Naive thymus-derived CD4-positive, alpha-beta T cell (primary cell): ENCODE data around the gene RMI1. TPM values are rescaled to one million over a fixed set of nuclear protein-coding genes. Genes with fewer than 3 reads are reported as not detected.
A peak's percentile ranks its signal among the peaks of the same experiment; 100 is the strongest.

ENCODE experiments used
- ATAC-seq: fragments of 150-1000 bp; cut with Tn5 transposase; 2 replicates; pipeline ENCODE4 v1.10.0; 2021; ENCODE audit warnings: mild to moderate bottlenecking, moderate library complexity
- CTCF ChIA-PET: fragments of 350-600 bp; sonication (Branson Sonifier 250); formaldehyde crosslinking; loops from one replicate; lab custom pipeline; 2021; ENCODE audit warnings: antibody characterized with exemption; lab: Charles Lee
- POLR2A ChIA-PET: fragments of 350-600 bp; sonication (Branson Sonifier 250); formaldehyde crosslinking; loops from one replicate; lab custom pipeline; 2021; ENCODE audit warnings: antibody characterized with exemption, inconsistent platforms; lab: Charles Lee
- DNase-seq, 9 donors: peaks; one replicate each; pipeline versions ENCODE4 v3.0.0 to v3.0.0-alpha.2; 2020 to 2022; ENCODE audit warnings: mixed read lengths in 1 of 9
- H3K27ac ChIP-seq: one replicate; pipeline ENCODE4 v1.7.0; 2013; ENCODE audit warnings: mild to moderate bottlenecking, low read depth, low read length, moderate library complexity
- H3K27me3 ChIP-seq, 2 donors: one replicate each; pipeline ENCODE4 v1.7.0; 2013; ENCODE audit warnings: low read length in 2 of 2, mild to moderate bottlenecking in 2 of 2, moderate library complexity in 2 of 2; ENCODE audit not compliant: control insufficient read depth in 2 of 2, insufficient read depth in 2 of 2
- H3K36me3 ChIP-seq, 3 experiments: 1 replicate in 2 of 3; 2 replicates in 1 of 3; pipeline ENCODE4 v1.7.0; 2013; ENCODE audit warnings: low read length in 3 of 3, mild to moderate bottlenecking in 3 of 3, moderate library complexity in 1 of 3; ENCODE audit not compliant: insufficient read depth in 3 of 3, control insufficient read depth in 2 of 3
- H3K4me1 ChIP-seq, 2 donors: one replicate each; pipeline ENCODE4 v1.7.0; 2013; ENCODE audit warnings: low read length in 2 of 2, mild to moderate bottlenecking in 2 of 2, moderate library complexity in 1 of 2; ENCODE audit not compliant: control insufficient read depth in 2 of 2, insufficient read depth in 2 of 2
- H3K4me3 ChIP-seq: 2 replicates; pipeline ENCODE4 v1.7.0; 2013; ENCODE audit warnings: mild to moderate bottlenecking, low read length
- H3K9me3 ChIP-seq, 3 experiments: 1 replicate in 2 of 3; 2 replicates in 1 of 3; pipeline ENCODE4 v1.7.0; 2013; ENCODE audit warnings: low read length in 3 of 3; ENCODE audit not compliant: control insufficient read depth in 2 of 3
- H3K27ac Mint-ChIP-seq, 9 donors: one replicate each; pipeline ENCODE4 v1.8.0; 2020 to 2022; ENCODE audit warnings: mixed read lengths in 9 of 9, mild to moderate bottlenecking in 8 of 9, moderate library complexity in 5 of 9, inconsistent platforms in 2 of 9
- H3K27me3 Mint-ChIP-seq, 5 donors: one replicate each; pipeline ENCODE4 v1.8.0; 2021 to 2022; ENCODE audit warnings: mixed read lengths in 5 of 5, mild to moderate bottlenecking in 1 of 5
- H3K36me3 Mint-ChIP-seq, 5 donors: one replicate each; pipeline ENCODE4 v1.8.0; 2020 to 2022; ENCODE audit warnings: mixed read lengths in 5 of 5, mild to moderate bottlenecking in 3 of 5, inconsistent platforms in 1 of 5
- H3K4me1 Mint-ChIP-seq, 7 donors: one replicate each; pipeline ENCODE4 v1.8.0; 2020 to 2022; ENCODE audit warnings: mixed read lengths in 7 of 7, mild to moderate bottlenecking in 3 of 7, inconsistent platforms in 1 of 7
- H3K4me3 Mint-ChIP-seq, 10 donors: one replicate each; pipeline ENCODE4 v1.8.0; 2020 to 2022; ENCODE audit warnings: mild to moderate bottlenecking in 10 of 10, mixed read lengths in 10 of 10, moderate library complexity in 6 of 10, inconsistent platforms in 2 of 10
- H3K9me3 Mint-ChIP-seq, 11 donors: one replicate each; pipeline ENCODE4 v1.8.0; 2020 to 2022; ENCODE audit warnings: mixed read lengths in 11 of 11, mild to moderate bottlenecking in 4 of 11, inconsistent platforms in 1 of 11, moderate library complexity in 1 of 11
- intact Hi-C, 2 donors: fragments of 100-400 bp; cut with micrococcal nuclease; formaldehyde crosslinking; loops; one replicate each; pipeline ENCODE4 v1.15.1; 2023
- polyA plus RNA-seq, 2 donors: library from polyadenylated mRNA; unstranded; fragments of 300-500 nt; fragmentation: Illumina TruSeq; gene quantifications; one replicate each; pipeline ENCODE4 v1.2.3, GENCODE V29; 2021
- total RNA-seq, 6 experiments: library from RNA in 5 of 6; stranded (reverse) in 5 of 6; gene quantifications; 1 replicate in 5 of 6; 2 replicates in 1 of 6; pipeline ENCODE4 v1.2.3 and lab custom pipeline; 2021 to 2026

RMI1 gene
- total and polyA plus RNA-seq, 7 experiments from 2014 or later, result 1.6 to 24.8 (median 5.8) TPM

- DNase-seq (no peak), ATAC-seq (no peak)
- Mint-ChIP-seq H3K36me3 (peaks cover 4 to 34% (median 24%) of the 10 kb centered on the region in 5 donors), H3K27me3 (no peaks in the 10 kb centered on the region), H3K27ac (no peak overlapping the region), H3K4me3 (no peak overlapping the region), H3K4me1 (peaks cover 0 to 37% (median 3%) of the 10 kb centered on the region in 7 donors), H3K9me3 (no peaks in the 10 kb centered on the region)
- Histone ChIP-seq H3K27ac (no peak overlapping the region), H3K4me1 (no peaks in the 10 kb centered on the region), H3K36me3 (no peaks in the 10 kb centered on the region), H3K4me3 (no peak overlapping the region), H3K27me3 (no peaks in the 10 kb centered on the region), H3K9me3 (no peaks in the 10 kb centered on the region)
- ChIA-PET POLR2A (no interaction called here), CTCF (no interaction called here)
- intact Hi-C loops, result no loop called here
These were observed 11.8 kb downstream of the RMI1 start for GRCh38 chr9:83992407-83992806.

DNA sequence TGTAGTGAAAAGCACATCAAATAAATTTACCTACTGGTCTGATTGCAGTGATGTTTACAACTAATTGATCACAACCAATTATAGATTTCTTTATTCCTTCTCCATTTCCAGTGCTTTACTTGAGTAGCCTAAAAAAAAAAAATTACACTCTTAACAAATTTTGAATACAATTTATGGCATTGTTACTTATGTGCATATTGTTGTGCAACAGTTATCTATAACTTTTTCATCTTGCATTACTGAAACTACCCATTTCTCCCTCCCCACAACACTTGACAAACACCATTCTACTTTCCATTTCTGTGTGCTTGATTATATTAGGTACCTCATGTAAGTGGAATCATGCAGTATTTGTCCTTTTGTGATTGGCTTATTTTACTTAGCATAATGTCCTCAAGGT is 12.3 kb downstream of the RMI1 start:
- DNase-seq, result no peak
- Mint-ChIP-seq H3K4me3 (no peak overlapping the region), H3K27me3 (no peaks in the 10 kb centered on the region), H3K27ac (no peak overlapping the region), H3K9me3 (no peaks in the 10 kb centered on the region), H3K36me3 (peaks cover 4 to 34% (median 23%) of the 10 kb centered on the region in 5 donors), H3K4me1 (peaks cover 0 to 37% (median 0%) of the 10 kb centered on the region in 7 donors)
- Histone ChIP-seq H3K9me3 (no peaks in the 10 kb centered on the region), H3K4me1 (no peaks in the 10 kb centered on the region), H3K27me3 (no peaks in the 10 kb centered on the region), H3K36me3 (no peaks in the 10 kb centered on the region), H3K27ac (no peak overlapping the region), H3K4me3 (no peak overlapping the region)
- ChIA-PET POLR2A (no interaction called here), CTCF (no interaction called here)
- no peak for ATAC-seq
- intact Hi-C loops, result no loop called here

- Histone ChIP-seq H3K4me3 (no peak overlapping the region), H3K36me3 (no peaks in the 10 kb centered on the region), H3K4me1 (no peaks in the 10 kb centered on the region), H3K9me3 (no peaks in the 10 kb centered on the region), H3K27me3 (no peaks in the 10 kb centered on the region), H3K27ac (no peak overlapping the region)
- H3K4me1 Mint-ChIP-seq, result peaks cover 0 to 37% (median 0%) of the 10 kb centered on the region in 7 donors
- no peak overlapping the region for H3K4me3 Mint-ChIP-seq
- DNase-seq (no peak), ATAC-seq (no peak)
- ChIA-PET POLR2A (interaction anchor here (0.6 to 1.3 kb wide), 2 partner anchors 16 to 17 kb away, joined by 3 to 5 read pairs; partner anchors contain the start of genes HNRNPK and RMI1), CTCF (no interaction called here)
- H3K27ac Mint-ChIP-seq, result no peak overlapping the region
- H3K27me3 Mint-ChIP-seq, result no peaks in the 10 kb centered on the region
- H3K36me3 Mint-ChIP-seq, result peaks cover 0 to 18% (median 9%) of the 10 kb centered on the region in 5 donors
- intact Hi-C loops, result no loop called here
- H3K9me3 Mint-ChIP-seq, result no peaks in the 10 kb centered on the region
These were observed 15.5 kb downstream of the RMI1 start for GRCh38 chr9:83996126-83996525.

- intact Hi-C loops, result no loop called here
- ChIA-PET POLR2A (no interaction called here), CTCF (interaction anchor here (0.6 kb wide), 1 partner anchor 19 kb away, joined by 3 read pairs; the partner anchor contains the start of gene HNRNPK)
- Mint-ChIP-seq H3K27me3 (no peaks in the 10 kb centered on the region), H3K9me3 (no peaks in the 10 kb centered on the region), H3K27ac (peak overlapping the region in 2 of 9 donors; percentile 32 to 43), H3K36me3 (peaks cover 8 to 24% (median 19%) of the 10 kb centered on the region in 5 donors), H3K4me3 (no peak overlapping the region), H3K4me1 (peaks cover 11 to 38% (median 13%) of the 10 kb centered on the region in 7 donors)
- Histone ChIP-seq H3K27me3 (no peaks in the 10 kb centered on the region), H3K4me3 (no peak overlapping the region), H3K4me1 (no peaks in the 10 kb centered on the region), H3K9me3 (no peaks in the 10 kb centered on the region), H3K36me3 (no peaks in the 10 kb centered on the region), H3K27ac (no peak overlapping the region)
- no peak for DNase-seq
- ATAC-seq, result no peak
These were observed 18.7 kb downstream of the RMI1 start for GRCh38 chr9:83999141-83999918.

DNA sequence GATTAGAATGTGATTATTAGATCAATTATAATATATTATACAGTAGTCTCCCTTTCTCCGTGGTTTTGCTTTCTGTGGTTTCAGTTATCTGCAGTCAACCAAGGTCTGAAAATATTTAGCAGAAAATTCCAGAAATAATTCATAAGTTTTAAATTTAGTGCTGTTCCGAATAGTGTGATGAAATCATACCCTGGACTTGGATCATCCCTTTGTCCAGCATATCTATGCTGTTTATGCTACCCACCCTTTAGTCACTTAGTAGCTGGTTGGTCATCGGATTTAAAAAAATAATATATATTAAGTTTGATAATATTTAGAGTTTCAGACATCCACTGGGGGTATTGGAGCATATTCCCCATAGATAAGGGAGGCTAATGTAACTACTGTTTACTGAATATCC is 19.6 kb downstream of the RMI1 start:
- no peak overlapping the region for H3K4me3 Mint-ChIP-seq
- POLR2A ChIA-PET, result interaction anchor here (1.2 kb wide), 1 partner anchor 20 kb away, joined by 3 read pairs; the partner anchor contains the start of genes HNRNPK and RMI1
- peaks cover 14 to 28% (median 27%) of the 10 kb centered on the region in 5 donors for H3K36me3 Mint-ChIP-seq

DNA sequence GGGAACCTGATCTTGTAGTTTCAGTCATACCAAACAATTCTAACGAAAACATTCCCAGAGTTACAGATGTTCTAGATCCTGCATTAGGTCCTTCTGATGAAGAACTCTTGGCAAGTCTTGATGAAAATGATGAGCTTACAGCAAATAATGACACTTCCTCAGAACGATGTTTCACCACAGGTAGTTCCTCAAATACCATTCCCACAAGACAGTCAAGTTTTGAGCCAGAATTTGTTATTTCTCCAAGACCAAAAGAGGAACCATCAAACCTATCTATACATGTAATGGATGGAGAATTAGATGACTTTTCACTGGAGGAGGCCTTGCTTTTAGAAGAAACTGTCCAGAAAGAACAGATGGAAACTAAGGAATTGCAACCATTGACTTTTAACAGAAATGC is 21.0 kb downstream of the RMI1 start:
- H3K36me3 ChIP-seq, result no peaks in the 10 kb centered on the region
- H3K27me3 ChIP-seq, result no peaks in the 10 kb centered on the region
- no peaks in the 10 kb centered on the region for H3K4me1 ChIP-seq
- Mint-ChIP-seq H3K4me1 (peaks cover 9 to 29% (median 13%) of the 10 kb centered on the region in 7 donors), H3K9me3 (no peaks in the 10 kb centered on the region), H3K36me3 (peaks cover 14 to 33% (median 18%) of the 10 kb centered on the region in 5 donors), H3K27me3 (no peaks in the 10 kb centered on the region), H3K4me3 (peak overlapping the region in 1 of 10 donors; percentile 26), H3K27ac (peak overlapping the region in 4 of 9 donors; percentile 3 to 64 (median 33))
- ChIA-PET POLR2A (no interaction called here), CTCF (no interaction called here)
- ATAC-seq, result no peak
- H3K4me3 ChIP-seq, result no peak overlapping the region
- no peak for DNase-seq
- H3K27ac ChIP-seq, result no peak overlapping the region
- intact Hi-C loops, result loop anchor here in 1 of 2 donors (1.0 to 10.0 kb wide), 2 partner anchors 22 to 173 kb away; no protein-coding TSS in a partner anchor
- H3K9me3 ChIP-seq, result no peaks in the 10 kb centered on the region

More for the DNA sequence above, 19.6 kb downstream of the RMI1 start:
- Histone ChIP-seq H3K9me3 (no peaks in the 10 kb centered on the region), H3K27ac (no peak overlapping the region), H3K4me3 (no peak overlapping the region), H3K27me3 (no peaks in the 10 kb centered on the region), H3K36me3 (no peaks in the 10 kb centered on the region), H3K4me1 (no peaks in the 10 kb centered on the region)
- ATAC-seq (no peak), DNase-seq (no peak)
- H3K27me3 Mint-ChIP-seq, result no peaks in the 10 kb centered on the region
- intact Hi-C loops, result loop anchor here in 1 of 2 donors (10.0 kb wide), 1 partner anchor 175 kb away; no protein-coding TSS in a partner anchor
- H3K27ac Mint-ChIP-seq, result no peak overlapping the region
- H3K4me1 Mint-ChIP-seq, result peaks cover 11 to 40% (median 13%) of the 10 kb centered on the region in 7 donors
- CTCF ChIA-PET, result no interaction called here
- H3K9me3 Mint-ChIP-seq, result no peaks in the 10 kb centered on the region
